Breast epithelium (tissue), 3 donors: ENCODE results near the gene EPHA8.

Experiments
- CTCF ChIP-seq, 3 donors: fragments of 450-650 bp; IDR thresholded peaks; one replicate each; pipeline ENCODE4 v1.5.1; 2016 to 2017; ENCODE audit warnings: antibody characterized with exemption in 3 of 3, mild to moderate bottlenecking in 3 of 3, moderate library complexity in 3 of 3
- POLR2A ChIP-seq: fragments of 450-650 bp; IDR thresholded peaks from one replicate; pipeline ENCODE4 v1.6.1; 2016; ENCODE audit warnings: antibody characterized with exemption, mild to moderate bottlenecking, moderate library complexity
- POLR2AphosphoS5 ChIP-seq, 3 donors: sonication (generic); formaldehyde crosslinking; IDR thresholded peaks; one replicate each; pipeline ENCODE4 v1.6.1; 2017; ENCODE audit warnings: antibody characterized with exemption in 3 of 3

- no peak for TF ChIP-seq CTCF (IDR thresholded peaks at IDR 0.05)
- no peak for TF ChIP-seq POLR2AphosphoS5 (IDR thresholded peaks at IDR 0.05)
- no peak for TF ChIP-seq POLR2A
These were observed 13.3 kb upstream of the EPHA8 start for GRCh38 chr1:22550021-22550420.
